IPS DF 4.7 (cell line): ENCODE results near the gene ROCK2.
A peak's percentile ranks its signal among the peaks of the same experiment; 100 is the strongest.

Source experiments
- DNase-seq: peaks from one replicate; pipeline ENCODE4 v3.0.0-alpha.2; 2013; ENCODE audit warnings: low spot score; ENCODE audit errors: extremely low read depth

The ROCK2 gene

GRCh38 chr2:11310212-11310611 is 34.2 kb downstream of the ROCK2 start:
- no peak for DNase-seq

- DNase-seq: no peak
Measured at GRCh38 chr2:11309706-11310105, 34.7 kb downstream of the ROCK2 start.

GRCh38 chr2:11307764-11308415 is 36.5 kb downstream of the ROCK2 start:
- no peak for DNase-seq

- DNase-seq: no peak
Measured at GRCh38 chr2:11305958-11306357, 38.5 kb downstream of the ROCK2 start.

- no peak for DNase-seq
Measured at GRCh38 chr2:11305338-11305737, 39.1 kb downstream of the ROCK2 start.

- DNase-seq: no peak
Measured at GRCh38 chr2:11304476-11304875, 40.0 kb downstream of the ROCK2 start.

- DNase-seq: no peak
Measured at GRCh38 chr2:11303290-11304013, 41.0 kb downstream of the ROCK2 start.

- DNase-seq: no peak
Measured at GRCh38 chr2:11299439-11299838, 45.0 kb downstream of the ROCK2 start.

GRCh38 chr2:11298592-11298991 is 45.8 kb downstream of the ROCK2 start:
- no peak for DNase-seq

GRCh38 chr2:11296401-11296800 is 48.0 kb downstream of the ROCK2 start:
- no peak for DNase-seq

GRCh38 chr2:11292464-11293255 is 51.8 kb downstream of the ROCK2 start:
- DNase-seq: peak; percentile 14

GRCh38 chr2:11290713-11291112 is 53.7 kb downstream of the ROCK2 start:
- DNase-seq: no peak

- DNase-seq: no peak
Measured at GRCh38 chr2:11290211-11290610, 54.2 kb downstream of the ROCK2 start.

- DNase-seq: no peak
Measured at GRCh38 chr2:11288431-11288830, 56.0 kb downstream of the ROCK2 start.

- DNase-seq: no peak
Measured at GRCh38 chr2:11286749-11287148, 57.7 kb downstream of the ROCK2 start.

- no peak for DNase-seq
Measured at GRCh38 chr2:11286323-11286722, 58.1 kb downstream of the ROCK2 start.

- DNase-seq: no peak
Measured at GRCh38 chr2:11285499-11285898, 58.9 kb downstream of the ROCK2 start.

- no peak for DNase-seq
Measured at GRCh38 chr2:11281186-11281585, 63.2 kb downstream of the ROCK2 start.

GRCh38 chr2:11280713-11281112 is 63.7 kb downstream of the ROCK2 start:
- DNase-seq: no peak

GRCh38 chr2:11279398-11279797 is 65.0 kb downstream of the ROCK2 start:
- no peak for DNase-seq

- DNase-seq: no peak
Measured at GRCh38 chr2:11278219-11278618, 66.2 kb downstream of the ROCK2 start.

GRCh38 chr2:11275910-11276309 is 68.5 kb downstream of the ROCK2 start:
- no peak for DNase-seq
